Mesenchymal stem cell (in vitro differentiated cells and primary cell): ENCODE results near the gene RAB41.

ENCODE experiments used
- DNase-seq: peaks from one replicate; pipeline ENCODE4 v3.0.0-alpha.2; 2013
- H2AFZ ChIP-seq: one replicate; pipeline ENCODE4 v1.6.1; 2013; ENCODE audit warnings: low read depth, mild to moderate bottlenecking, control low read depth, inconsistent platforms, low read length, moderate library complexity
- H2AK5ac ChIP-seq: 2 replicates; pipeline ENCODE4 v1.6.1; 2013; ENCODE audit warnings: low read length, moderate library complexity, mild to moderate bottlenecking, inconsistent platforms; ENCODE audit not compliant: severe bottlenecking
- H2BK120ac ChIP-seq: one replicate; pipeline ENCODE4 v1.6.1; 2013; ENCODE audit warnings: low read depth, mild to moderate bottlenecking, inconsistent platforms, low read length, moderate library complexity
- H2BK12ac ChIP-seq, 2 experiments: one replicate each; pipeline ENCODE4 v1.6.1; 2013; ENCODE audit warnings: inconsistent platforms in 2 of 2, low read length in 2 of 2, mild to moderate bottlenecking in 2 of 2, moderate library complexity in 2 of 2, control low read depth in 1 of 2
- H2BK15ac ChIP-seq: one replicate; pipeline ENCODE4 v1.6.1; 2013; ENCODE audit warnings: mild to moderate bottlenecking, low read depth, inconsistent platforms; ENCODE audit not compliant: poor library complexity, severe bottlenecking
- H2BK5ac ChIP-seq: 2 replicates; pipeline ENCODE4 v1.6.1; 2013; ENCODE audit warnings: low read depth, mild to moderate bottlenecking, low read length, control low read depth, inconsistent platforms; ENCODE audit not compliant: poor library complexity, severe bottlenecking
- H3K14ac ChIP-seq, 2 experiments: one replicate each; pipeline ENCODE4 v1.6.1; 2013; ENCODE audit warnings: inconsistent platforms in 2 of 2, low read length in 2 of 2, control low read depth in 1 of 2, mild to moderate bottlenecking in 1 of 2, moderate library complexity in 1 of 2
- H3K18ac ChIP-seq, 2 experiments: one replicate each; pipeline ENCODE4 v1.6.1; 2013; ENCODE audit warnings: inconsistent platforms in 2 of 2, low read length in 2 of 2, control low read depth in 1 of 2, low read depth in 1 of 2, mild to moderate bottlenecking in 1 of 2
- H3K23ac ChIP-seq, 2 experiments: one replicate each; pipeline ENCODE4 v1.6.1; 2013; ENCODE audit warnings: inconsistent platforms in 2 of 2, low read length in 2 of 2, mild to moderate bottlenecking in 2 of 2, moderate library complexity in 2 of 2, control low read depth in 1 of 2
- H3K27ac ChIP-seq: 2 replicates; pipeline ENCODE4 v1.5.1; 2013; ENCODE audit warnings: mild to moderate bottlenecking, moderate library complexity, low read length, control low read depth, inconsistent platforms; ENCODE audit not compliant: poor library complexity, severe bottlenecking
- H3K27me3 ChIP-seq, 2 experiments: 2 replicates each; pipeline versions ENCODE4 v1.6.1 to v1.7.0; 2013; ENCODE audit warnings: low read length in 2 of 2, mild to moderate bottlenecking in 2 of 2, moderate library complexity in 2 of 2, control low read depth in 1 of 2, inconsistent platforms in 1 of 2; ENCODE audit not compliant: control insufficient read depth in 1 of 2, insufficient read depth in 1 of 2
- H3K36me3 ChIP-seq, 2 experiments: 2 replicates each; pipeline versions ENCODE4 v1.6.1 to v1.7.0; 2013; ENCODE audit warnings: low read length in 2 of 2, control low read depth in 1 of 2, inconsistent platforms in 1 of 2, low read depth in 1 of 2, mild to moderate bottlenecking in 1 of 2; ENCODE audit not compliant: insufficient read depth in 2 of 2, control insufficient read depth in 1 of 2
- H3K4ac ChIP-seq, 2 experiments: one replicate each; pipeline ENCODE4 v1.6.1; 2013; ENCODE audit warnings: inconsistent platforms in 2 of 2, low read length in 2 of 2, mild to moderate bottlenecking in 2 of 2, moderate library complexity in 2 of 2, control low read depth in 1 of 2, low read depth in 1 of 2
- H3K4me1 ChIP-seq: 2 replicates; pipeline ENCODE4 v1.6.1; 2013; ENCODE audit warnings: low read depth, low read length, control low read depth; ENCODE audit not compliant: control insufficient read depth, insufficient read depth
- H3K4me2 ChIP-seq: 2 replicates; pipeline ENCODE4 v1.6.1; 2013; ENCODE audit warnings: low read length, mild to moderate bottlenecking, inconsistent platforms; ENCODE audit not compliant: poor library complexity, severe bottlenecking
- H3K4me3 ChIP-seq, 2 experiments: 2 replicates each; pipeline versions ENCODE4 v1.5.1 to v1.7.0; 2013; ENCODE audit warnings: low read length in 2 of 2, mild to moderate bottlenecking in 2 of 2, control low read depth in 1 of 2, low read depth in 1 of 2; ENCODE audit not compliant: insufficient read depth in 1 of 2
- H3K79me1 ChIP-seq: replicated peaks from 2 replicates; pipeline ENCODE4 v1.6.1; 2013; ENCODE audit warnings: mild to moderate bottlenecking, control low read depth, low read length, inconsistent platforms; ENCODE audit not compliant: poor library complexity, severe bottlenecking
- H3K9ac ChIP-seq: 2 replicates; pipeline ENCODE4 v1.7.0; 2013; ENCODE audit warnings: mild to moderate bottlenecking, low read length, moderate library complexity
- H3K9me3 ChIP-seq: 2 replicates; pipeline ENCODE4 v1.7.0; 2013; ENCODE audit warnings: mild to moderate bottlenecking, low read length; ENCODE audit not compliant: control insufficient read depth
- H4K8ac ChIP-seq: one replicate; pipeline ENCODE4 v1.6.1; 2013; ENCODE audit warnings: inconsistent platforms, mild to moderate bottlenecking, low read length, moderate library complexity
- H4K91ac ChIP-seq: one replicate; pipeline ENCODE4 v1.6.1; 2013; ENCODE audit warnings: mild to moderate bottlenecking, low read length, inconsistent platforms
- WGBS: methylation state at CpG from one replicate; pipeline ENCODE4 v1.1.7; 2013; ENCODE audit warnings: mixed read lengths; 5-methylcytosine and 5-hydroxymethylcytosine counted together

RAB41 gene

DNA sequence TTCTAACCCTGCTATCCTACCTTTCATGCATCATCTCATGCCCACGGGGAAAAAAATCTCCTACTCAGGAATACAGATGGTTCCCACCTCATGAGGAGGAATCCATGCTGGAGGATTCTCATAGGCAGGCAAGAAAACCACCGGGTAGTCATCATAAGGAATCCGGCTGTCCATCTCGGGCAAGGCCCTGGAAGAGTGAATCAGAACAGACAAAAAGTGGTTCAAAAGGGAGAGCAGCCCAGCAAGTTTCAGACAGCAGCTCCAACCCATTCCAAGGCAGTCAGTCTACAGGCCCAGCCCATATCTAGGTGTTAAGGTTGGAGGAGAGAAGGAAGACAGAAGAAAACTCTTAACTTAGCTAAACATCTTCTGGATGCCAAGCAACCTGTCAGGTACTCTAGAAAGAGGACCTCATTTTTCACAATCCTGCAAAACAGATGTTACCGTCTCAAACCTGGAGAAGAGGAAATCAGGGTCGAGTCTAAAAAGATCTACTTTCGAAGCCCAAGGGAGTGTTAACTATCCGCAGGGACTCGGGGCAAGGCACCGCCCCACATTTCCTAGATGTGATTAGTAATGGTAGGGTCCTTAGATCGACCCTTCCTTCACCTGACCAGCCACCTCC, 7.3 kb downstream of the RAB41 start:
- peak overlapping the region; percentile 43 to 92 for H3K18ac ChIP-seq
- H3K4me1 ChIP-seq = peaks cover 2% of the 10 kb centered on the region
- peak overlapping the region in 1 of 2 experiments; percentile 26 for H3K14ac ChIP-seq
- H3K23ac ChIP-seq = no peak overlapping the region
- H3K9ac ChIP-seq = peak overlapping the region; percentile 89
- no peaks in the 10 kb centered on the region for H3K9me3 ChIP-seq
- H2AFZ ChIP-seq = peak overlapping the region; percentile 39
- H4K91ac ChIP-seq = no peak overlapping the region
- H3K4me2 ChIP-seq = peak overlapping the region; percentile 68
- H2BK12ac ChIP-seq = no peak overlapping the region
- H3K4ac ChIP-seq = peak overlapping the region in 1 of 2 experiments; percentile 24
- H3K79me1 ChIP-seq = peaks cover 7% of the 10 kb centered on the region
- H4K8ac ChIP-seq = no peak overlapping the region
- no peak overlapping the region for H2BK15ac ChIP-seq
- no peak overlapping the region for H2BK120ac ChIP-seq
- no peak overlapping the region for H2BK5ac ChIP-seq
- WGBS = 66% methylated on average over 4 of the region's 11 CpGs
- H2AK5ac ChIP-seq = no peak overlapping the region
- DNase-seq = peak; percentile 16
- peaks cover 0 to 25% of the 10 kb centered on the region in 2 experiments for H3K27me3 ChIP-seq
- peak overlapping the region; percentile 73 to 87 for H3K4me3 ChIP-seq
- peaks cover 6 to 37% of the 10 kb centered on the region in 2 experiments for H3K36me3 ChIP-seq
- peak overlapping the region; percentile 43 for H3K27ac ChIP-seq

GRCh38 chrX:70289793-70290770, 8.1 kb downstream of the RAB41 start, which contains the start of the genes KIF4A and PDZD11:
TSS of gene KIF4A (plus strand) at chrX:70290104. CDS start at chrX:70290459, 355 bp downstream.
TSS of gene PDZD11 (minus strand) at chrX:70289927. CDS start at chrX:70289341, 586 bp downstream.
- peak within 1 kb of the TSS; percentile 43 for H3K27ac ChIP-seq
- peak within 1 kb of the TSS; percentile 88 for H3K4me2 ChIP-seq
- under 1% methylated on average over 31 of the region's 62 CpGs for WGBS
- H3K4me3 ChIP-seq = peak within 1 kb of the TSS; percentile 73 to 87
- H2BK5ac ChIP-seq = no peak within 1 kb of the TSS
- peak within 1 kb of the TSS in 1 of 2 experiments; percentile 24 for H3K4ac ChIP-seq
- H3K36me3 ChIP-seq = peaks cover 6 to 30% of the 10 kb centered on the region in 2 experiments
- H2BK120ac ChIP-seq = no peak within 1 kb of the TSS
- no peaks in the 10 kb centered on the region for H3K9me3 ChIP-seq
- H3K4me1 ChIP-seq = peaks cover 2% of the 10 kb centered on the region
- peak within 1 kb of the TSS; percentile 89 for H3K9ac ChIP-seq
- no peak within 1 kb of the TSS for H4K91ac ChIP-seq
- H3K14ac ChIP-seq = peak within 1 kb of the TSS in 1 of 2 experiments; percentile 26
- H2BK15ac ChIP-seq = no peak within 1 kb of the TSS
- no peak within 1 kb of the TSS for H3K23ac ChIP-seq
- H2AFZ ChIP-seq = peak within 1 kb of the TSS; percentile 61
- no peak within 1 kb of the TSS for H2AK5ac ChIP-seq
- no peak within 1 kb of the TSS for H2BK12ac ChIP-seq
- peaks cover 7% of the 10 kb centered on the region for H3K79me1 ChIP-seq
- H4K8ac ChIP-seq = no peak within 1 kb of the TSS
- peak within 1 kb of the TSS; percentile 43 to 92 for H3K18ac ChIP-seq
- DNase-seq = peak; percentile 86
- peaks cover 0 to 19% of the 10 kb centered on the region in 2 experiments for H3K27me3 ChIP-seq

- Histone ChIP-seq H3K4me2 (no peak overlapping the region), H3K14ac (no peak overlapping the region), H2BK120ac (no peak overlapping the region), H2AK5ac (no peak overlapping the region), H3K9me3 (no peaks in the 10 kb centered on the region), H3K18ac (no peak overlapping the region), H3K27me3 (peaks cover 0 to 15% of the 10 kb centered on the region in 2 experiments), H4K8ac (no peak overlapping the region), H2AFZ (no peak overlapping the region), H2BK15ac (no peak overlapping the region), H3K27ac (no peak overlapping the region), H3K36me3 (peaks cover 0 to 6% of the 10 kb centered on the region in 2 experiments), H3K4me3 (no peak overlapping the region), H3K4ac (no peak overlapping the region), H3K23ac (no peak overlapping the region), H4K91ac (no peak overlapping the region), H3K4me1 (peaks cover 2% of the 10 kb centered on the region), H2BK5ac (no peak overlapping the region), H2BK12ac (no peak overlapping the region), H3K9ac (no peak overlapping the region), H3K79me1 (peaks cover 7% of the 10 kb centered on the region)
- no CpG with 5 or more reads among the region's 1 CpG for WGBS
- no peak for DNase-seq
Measured at GRCh38 chrX:70292788-70293187, 10.8 kb downstream of the RAB41 start.

DNA sequence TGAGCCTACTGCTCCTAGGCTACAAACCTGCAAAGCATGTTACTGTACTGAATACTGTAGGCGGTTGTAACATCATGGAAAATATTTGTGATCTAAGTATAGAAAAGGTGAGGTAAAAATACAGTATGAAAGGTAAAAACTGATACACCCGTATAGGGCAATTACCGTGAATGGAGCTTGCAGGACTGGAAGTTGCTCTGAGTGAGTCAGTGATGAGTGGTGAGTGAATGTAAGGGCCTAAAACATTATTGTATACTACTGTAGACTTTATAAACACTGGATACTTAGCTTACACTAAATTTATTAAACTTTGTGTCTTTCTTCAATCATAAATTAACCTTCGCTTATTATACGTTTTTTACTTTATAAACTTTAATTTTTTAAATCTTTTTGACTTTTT, 11.6 kb downstream of the RAB41 start:
- no peaks in the 10 kb centered on the region for H3K36me3 ChIP-seq
- H3K79me1 ChIP-seq = peaks cover 5% of the 10 kb centered on the region
- no peak overlapping the region for H2BK120ac ChIP-seq
- peaks cover 0 to 21% of the 10 kb centered on the region in 2 experiments for H3K27me3 ChIP-seq
- H2BK15ac ChIP-seq = no peak overlapping the region
- no peak overlapping the region for H4K8ac ChIP-seq
- WGBS = 85% methylated on average over 2 of the region's 5 CpGs
- H3K9ac ChIP-seq = no peak overlapping the region
- H2BK5ac ChIP-seq = no peak overlapping the region
- H2AFZ ChIP-seq = no peak overlapping the region
- no peak overlapping the region for H2BK12ac ChIP-seq
- H4K91ac ChIP-seq = no peak overlapping the region
- H3K4me3 ChIP-seq = no peak overlapping the region
- DNase-seq = peak; percentile 16
- H3K4me2 ChIP-seq = no peak overlapping the region
- no peak overlapping the region for H3K4ac ChIP-seq
- no peak overlapping the region for H3K18ac ChIP-seq
- H3K23ac ChIP-seq = no peak overlapping the region
- H3K4me1 ChIP-seq = peaks cover 2% of the 10 kb centered on the region
- H3K27ac ChIP-seq = no peak overlapping the region
- H3K9me3 ChIP-seq = no peaks in the 10 kb centered on the region
- H3K14ac ChIP-seq = no peak overlapping the region
- no peak overlapping the region for H2AK5ac ChIP-seq
